HG03095 (cell line): Measurements from ENCODE around the gene AGA.

Experiments
- ATAC-seq: cut with Tn5 transposase; IDR thresholded peaks from one replicate; pipeline ENCODE4 v1.9.1; 2021; ENCODE audit warnings: moderate library complexity; ENCODE audit not compliant: unreplicated experiment

The AGA gene

DNA sequence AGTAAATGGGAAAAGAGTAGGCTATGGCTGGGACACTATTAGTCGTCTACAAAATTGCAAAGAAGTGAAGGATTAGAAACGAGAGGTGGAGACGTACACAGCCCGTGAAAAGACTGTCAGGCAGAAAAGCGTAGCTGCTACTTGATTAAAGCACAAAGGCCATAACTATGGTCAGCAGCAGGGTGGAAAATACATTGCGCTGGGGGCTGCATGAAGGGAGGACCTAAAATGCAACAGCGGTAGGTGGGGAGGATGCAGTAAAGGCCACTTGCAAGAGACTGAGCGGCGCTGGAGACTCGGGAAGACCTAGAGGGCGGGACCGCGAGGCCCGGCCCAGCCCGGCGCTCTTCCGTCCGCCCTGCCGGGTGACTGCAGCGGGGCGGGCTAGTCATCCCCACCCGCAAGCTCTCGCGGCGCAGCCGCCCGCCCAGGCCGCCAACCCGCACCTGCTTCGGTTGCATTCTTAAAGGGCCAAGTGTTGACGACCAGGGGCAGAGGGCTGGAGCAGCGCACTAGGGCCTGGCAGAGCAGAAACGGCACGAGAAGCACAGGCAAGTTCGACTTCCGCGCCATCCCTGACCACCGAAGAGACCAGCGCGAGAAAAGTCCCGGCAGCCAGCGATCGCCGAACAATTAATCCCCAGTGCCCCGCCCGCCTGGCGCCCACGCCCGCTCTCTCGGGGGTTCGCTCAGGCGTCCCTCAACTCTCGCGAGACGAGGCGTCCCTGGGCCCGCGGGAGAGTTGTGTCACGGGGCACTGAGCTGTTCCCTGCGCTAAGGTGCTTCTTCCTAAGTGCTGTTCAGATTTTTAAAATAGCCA, at the start of gene AGA:
AGA (minus strand) TSS at position 635 of the 820 bp plus-strand sequence; CDS start at position 573, 62 bp downstream.
- peak; percentile 93 for ATAC-seq

DNA sequence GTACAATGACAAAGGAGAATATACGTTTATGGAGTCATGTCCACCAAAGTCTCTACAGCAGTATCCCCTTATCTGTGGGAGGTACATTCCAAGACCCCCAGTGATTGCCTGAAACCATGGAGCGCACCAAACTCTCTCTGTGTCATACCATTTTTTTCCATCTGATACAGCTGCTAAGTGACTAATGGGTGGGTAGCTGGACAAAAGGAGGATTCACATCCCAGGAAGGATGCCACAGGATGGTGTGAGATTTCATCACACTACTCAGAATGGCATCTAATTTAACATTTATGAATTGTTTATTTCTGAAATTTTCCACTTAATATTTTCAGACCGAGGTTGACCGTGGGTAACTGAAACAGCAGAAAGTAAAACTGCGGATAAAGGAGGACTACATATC, 49.8 kb upstream of the AGA start:
- ATAC-seq, result no peak

DNA sequence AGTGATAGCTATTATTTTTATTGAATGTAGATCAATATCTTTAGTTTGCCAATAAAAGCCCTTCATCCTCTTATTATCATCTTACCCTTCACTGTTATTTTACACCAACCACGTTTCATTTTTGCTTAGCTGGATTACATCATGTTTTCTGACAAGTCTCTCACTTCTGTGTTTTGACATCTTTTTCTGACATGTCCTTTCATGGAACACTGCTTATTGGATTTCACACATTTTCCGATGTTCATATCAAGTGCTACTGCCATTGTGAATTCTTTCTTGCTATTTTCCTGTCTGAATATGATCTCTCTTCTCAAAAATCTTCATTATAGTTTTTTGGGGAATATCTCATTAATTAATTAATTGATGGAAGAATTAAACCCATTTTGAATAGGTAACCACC, 48.5 kb upstream of the AGA start:
- ATAC-seq, result no peak

DNA sequence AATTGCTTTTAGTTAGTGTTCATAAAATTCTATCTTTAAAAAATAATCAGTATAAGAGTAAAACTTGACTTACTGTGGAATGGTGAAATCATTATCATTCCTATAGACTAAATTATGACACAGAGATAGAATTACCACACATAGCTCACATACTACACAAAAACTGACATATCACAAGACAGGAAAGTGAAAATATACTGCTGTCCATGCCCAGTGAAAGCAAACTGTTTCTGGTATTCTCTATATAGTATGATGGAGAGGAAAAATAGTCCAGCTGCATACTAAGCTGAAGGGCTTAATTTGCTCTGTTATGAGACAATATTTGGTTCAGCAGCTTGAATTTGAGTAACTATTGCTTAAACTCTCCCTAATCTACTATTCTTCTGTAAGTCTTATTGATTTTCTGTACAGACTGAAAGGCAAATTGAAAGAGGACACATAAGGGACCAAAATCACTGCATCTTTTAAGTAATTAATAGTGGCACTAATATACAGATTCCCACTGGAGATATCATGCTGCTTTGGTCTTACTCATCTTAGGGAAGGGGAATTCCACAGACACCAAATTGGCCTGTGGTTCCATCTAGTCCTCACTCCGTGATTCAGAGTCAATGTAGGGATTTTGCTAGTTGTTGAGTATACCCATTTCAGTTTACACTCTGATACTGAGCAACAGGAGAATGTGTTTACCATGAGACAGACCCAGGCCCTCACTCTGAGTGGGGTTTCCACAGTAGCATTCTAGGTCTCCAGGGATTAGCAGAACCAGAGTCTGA, 47.4 kb upstream of the AGA start:
- ATAC-seq, result no peak

DNA sequence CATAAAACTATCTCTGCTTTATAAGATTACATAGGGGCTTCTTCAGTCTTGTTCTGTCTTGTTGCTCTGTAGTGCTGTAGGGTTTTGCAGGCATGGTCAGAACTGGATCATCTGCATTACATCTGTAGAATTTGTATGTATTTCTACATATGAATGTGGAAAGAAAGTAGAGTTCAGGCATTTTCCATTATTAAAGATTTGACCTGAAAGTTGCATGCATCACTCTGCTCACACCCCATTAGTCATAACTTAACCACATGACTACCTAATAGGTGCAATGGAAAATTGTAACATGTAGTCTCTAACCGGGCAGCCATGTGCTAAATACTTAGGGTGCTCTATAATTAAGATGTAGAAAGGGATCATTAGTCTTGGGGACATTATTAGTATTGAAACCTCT, 45.7 kb upstream of the AGA start:
- ATAC-seq, result no peak

DNA sequence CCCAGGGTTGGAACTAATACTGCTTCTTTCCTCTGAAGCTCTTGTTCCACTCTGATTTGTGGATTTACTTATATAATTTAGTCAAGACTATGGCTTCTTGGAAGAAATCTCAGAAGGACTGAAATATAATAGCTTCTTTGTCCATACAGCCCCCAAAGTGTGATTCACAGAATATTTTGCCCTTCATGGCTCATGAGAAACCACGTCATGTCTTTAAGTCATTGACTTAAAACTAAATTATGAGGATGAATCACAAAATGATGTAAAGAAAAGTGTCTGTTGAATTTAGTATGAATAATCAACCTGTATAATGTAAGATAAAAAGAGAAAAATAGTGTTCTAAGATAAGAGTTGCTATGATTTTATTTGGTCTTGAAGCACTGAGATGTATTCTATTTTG, 43.3 kb upstream of the AGA start:
- no peak for ATAC-seq

DNA sequence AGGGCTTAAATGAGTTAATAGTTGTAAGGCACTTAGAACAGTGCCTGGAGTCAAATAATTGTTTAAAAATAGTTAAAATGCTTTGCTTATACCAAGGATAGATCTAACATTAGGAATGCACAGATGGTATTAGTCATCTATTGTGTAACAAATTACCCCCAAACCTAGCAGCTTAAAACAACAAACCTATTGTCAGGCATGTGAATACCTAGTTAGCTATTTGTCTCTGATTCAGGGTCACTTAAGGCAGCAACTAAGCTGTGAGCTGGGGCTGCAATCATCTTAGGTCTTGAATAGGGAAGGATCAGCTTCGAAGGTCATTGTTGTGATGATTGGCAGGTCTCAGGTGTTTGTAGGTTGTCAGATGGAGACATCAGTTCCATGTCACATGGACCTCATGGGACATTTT, 42.4 kb upstream of the AGA start:
- ATAC-seq, result no peak

DNA sequence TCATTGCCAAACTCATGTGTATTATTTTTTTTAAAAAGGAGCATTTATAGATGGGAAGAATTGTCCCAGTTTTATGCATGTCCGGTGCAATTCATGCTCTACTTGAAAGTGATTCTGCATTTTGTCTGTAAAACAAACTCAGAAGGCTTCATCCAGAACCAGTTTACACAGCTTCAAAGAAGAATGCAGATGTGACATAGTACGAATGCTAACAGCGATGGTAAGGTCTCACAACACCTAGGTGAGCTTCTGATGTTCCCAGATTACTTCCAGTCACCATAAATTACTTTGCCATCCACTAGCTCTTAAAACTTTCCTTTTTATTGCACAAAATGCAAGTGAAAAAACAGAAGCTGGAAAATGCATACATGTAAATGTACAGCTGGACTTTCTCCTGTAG, 41.5 kb upstream of the AGA start:
- ATAC-seq, result no peak

DNA sequence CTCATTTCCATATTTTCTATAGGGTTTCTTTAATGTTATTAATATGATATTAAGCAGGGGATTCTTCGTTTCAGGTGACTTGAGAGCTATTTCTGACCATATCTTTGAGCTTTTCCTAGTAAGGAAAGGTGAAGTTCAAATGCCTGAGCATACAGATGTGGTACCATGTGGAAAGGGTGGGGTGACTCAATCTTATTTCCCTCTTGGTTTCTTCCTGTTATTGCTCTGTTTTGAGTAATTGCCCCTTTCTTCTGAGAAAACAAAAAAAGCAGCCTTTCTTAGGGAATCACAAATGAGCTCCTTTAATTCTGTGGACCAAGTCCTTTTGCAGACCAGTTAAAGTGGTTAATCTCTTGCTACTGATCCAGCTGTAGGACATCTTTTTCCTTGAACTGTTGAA, 41.0 kb upstream of the AGA start:
- no peak for ATAC-seq

DNA sequence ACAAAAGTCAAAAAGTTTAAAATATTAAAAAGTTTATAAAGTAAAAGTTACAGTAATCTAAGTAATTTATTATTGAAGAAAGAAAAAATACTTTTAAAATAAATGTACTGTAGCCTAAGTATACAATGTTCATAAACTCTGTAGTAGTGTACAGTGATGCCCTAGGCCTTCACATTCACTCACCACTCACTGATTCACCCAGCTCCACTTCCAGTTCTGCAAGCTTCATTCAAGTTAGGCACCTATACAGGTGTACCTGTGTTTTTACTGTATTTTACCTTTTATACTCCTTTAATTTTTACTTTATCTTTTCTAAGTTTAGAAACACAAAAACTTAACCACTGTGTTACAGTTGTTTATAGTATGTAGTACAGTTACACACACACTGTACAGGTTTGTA, 40.1 kb upstream of the AGA start:
- ATAC-seq, result no peak

DNA sequence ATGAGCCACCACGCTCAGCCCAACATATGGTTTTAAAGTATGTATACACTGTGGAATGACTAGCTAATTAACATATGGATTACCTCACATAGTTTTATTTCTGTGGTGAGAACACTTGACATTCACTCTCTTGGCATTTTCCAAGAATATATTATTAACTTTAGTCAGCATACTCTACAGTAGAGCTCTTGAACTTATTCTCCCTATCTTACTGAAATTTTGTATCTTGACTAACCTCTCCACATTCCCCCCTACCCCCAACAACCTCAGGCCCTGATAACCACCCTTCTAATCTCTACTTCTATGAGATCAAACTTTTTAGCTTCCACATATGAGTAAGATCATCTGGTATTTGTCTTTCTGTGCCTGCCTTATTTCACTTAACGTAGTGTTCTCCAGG, 38.6 kb upstream of the AGA start:
- ATAC-seq, result no peak

DNA sequence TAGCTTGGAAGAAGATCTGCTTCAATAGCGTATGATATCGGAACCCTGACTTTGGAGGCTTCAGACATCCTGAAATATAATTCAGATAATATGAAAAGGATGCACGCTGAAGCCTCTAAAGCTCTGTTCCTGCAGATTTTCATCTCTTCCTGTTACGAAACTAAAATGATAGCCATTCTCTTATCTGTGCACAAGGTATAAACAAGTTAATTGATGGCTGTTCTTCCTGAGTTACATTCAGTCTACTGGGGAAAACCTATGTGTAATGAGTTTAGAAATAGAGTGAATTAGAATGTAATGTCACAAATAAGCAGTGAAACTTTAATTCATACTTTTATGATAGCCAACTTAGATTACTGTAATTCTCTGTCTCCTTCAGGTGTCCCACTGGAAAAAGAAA, 36.8 kb upstream of the AGA start:
- ATAC-seq, result no peak

DNA sequence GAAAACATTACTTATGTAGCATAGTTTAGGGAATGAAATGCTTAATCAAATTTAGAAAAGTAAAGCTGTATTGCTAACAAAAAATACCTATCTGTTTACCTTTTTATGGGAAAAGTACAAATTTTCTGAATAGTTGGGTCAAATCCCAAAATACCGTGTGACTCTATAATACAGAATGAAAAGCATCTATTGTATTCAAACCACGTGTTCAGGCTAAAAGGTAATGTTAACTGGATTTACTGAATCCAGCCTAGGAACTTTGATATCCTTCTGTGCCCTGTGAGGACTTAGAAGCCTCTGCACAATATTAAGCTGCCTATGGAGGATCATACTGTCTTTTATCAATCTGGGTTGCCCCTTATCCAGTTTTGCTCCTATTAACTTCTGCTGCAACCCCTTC, 36.3 kb upstream of the AGA start:
- no peak for ATAC-seq

DNA sequence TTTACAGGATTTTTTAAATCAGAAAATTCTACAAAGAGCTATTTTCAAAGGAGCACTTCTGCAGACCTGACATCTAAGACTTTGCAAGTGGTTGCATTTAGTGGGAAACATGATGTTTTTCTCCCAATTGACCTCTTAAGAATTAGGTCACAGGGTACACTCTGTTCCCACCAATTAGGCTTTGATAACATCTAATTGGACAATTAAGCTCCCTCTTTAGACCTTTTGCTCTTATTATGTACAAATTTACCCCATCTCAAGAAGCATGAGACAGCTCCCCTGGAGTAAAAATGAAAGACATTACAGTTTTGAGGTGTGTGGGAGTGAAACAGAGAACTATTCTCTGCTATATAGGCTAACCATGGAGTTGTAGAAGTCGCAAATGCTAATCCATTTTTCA, 31.8 kb upstream of the AGA start:
- ATAC-seq, result no peak

DNA sequence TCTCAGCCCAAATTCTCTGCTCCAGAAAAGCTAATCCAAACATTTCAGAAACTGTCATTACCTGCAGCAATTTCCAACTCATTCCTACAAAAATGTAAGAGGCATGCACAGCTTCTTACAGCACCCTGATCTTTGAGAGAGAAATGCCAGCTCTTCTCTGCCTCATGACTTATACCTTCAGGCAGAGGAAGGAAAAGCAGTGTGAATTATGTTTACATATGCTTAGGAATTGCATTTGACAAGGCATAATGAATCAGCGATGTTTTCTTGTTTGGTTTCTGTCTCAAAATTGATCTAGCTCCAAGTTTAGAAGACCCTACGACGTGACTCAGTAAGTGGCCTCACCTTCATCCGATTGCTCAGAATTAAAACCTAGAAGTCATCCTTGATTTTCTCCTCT, 21.8 kb upstream of the AGA start:
- no peak for ATAC-seq

DNA sequence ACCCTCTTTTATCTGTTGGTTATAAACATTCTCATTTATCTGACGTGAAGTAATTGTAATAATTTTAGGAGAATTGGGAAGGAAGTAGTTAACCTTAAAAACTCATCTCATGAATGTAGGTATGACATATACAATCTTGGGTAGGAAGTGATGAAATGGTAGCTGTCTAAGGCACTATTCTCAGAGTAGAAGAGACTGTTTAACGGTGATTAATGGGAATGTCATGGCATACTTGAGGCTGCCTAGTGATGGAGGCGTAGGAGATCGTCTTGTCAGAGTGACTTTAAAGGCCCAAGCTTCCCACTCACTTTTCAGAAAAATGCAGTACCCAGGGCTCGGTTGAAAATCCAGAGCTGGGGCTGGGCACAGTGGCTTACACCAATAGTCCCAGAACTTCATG, 19.4 kb upstream of the AGA start:
- no peak for ATAC-seq

DNA sequence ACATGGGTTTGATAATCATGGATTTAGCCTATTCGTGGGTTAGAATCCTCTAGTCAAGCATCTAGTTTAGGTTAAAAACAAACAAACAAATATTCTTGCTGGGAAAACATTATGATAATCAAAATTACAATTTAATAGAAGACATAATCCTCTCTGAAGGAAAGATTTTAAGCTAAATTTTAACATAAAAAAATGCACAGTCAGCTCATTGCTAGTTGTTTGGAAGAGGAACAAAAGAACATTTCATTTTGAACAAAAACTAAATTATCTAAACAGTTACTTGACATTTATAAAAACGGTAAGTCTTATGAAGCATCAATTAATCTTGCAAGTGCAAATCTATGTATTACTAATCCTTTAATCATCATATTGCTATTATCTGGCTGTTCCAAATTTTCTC, 18.2 kb upstream of the AGA start:
- ATAC-seq, result no peak

DNA sequence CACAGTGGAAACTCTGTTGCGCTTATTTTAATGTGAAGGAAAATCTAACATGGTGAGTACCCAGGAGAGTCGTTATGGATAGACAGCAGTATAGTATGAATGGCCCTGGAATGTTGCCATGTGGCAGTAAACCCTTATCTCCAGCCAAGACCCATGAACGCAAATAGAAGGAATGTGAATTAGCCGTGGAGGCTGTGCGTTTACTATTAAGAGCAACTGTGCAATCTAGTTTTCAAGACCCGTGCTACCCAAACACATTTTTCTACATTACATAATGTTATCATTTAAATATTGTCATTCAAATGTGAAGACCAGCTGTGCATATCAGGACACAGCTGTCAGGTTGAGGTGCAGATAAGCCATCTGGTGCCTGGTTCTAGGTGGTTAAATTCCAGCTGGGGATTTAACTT, 13.3 kb upstream of the AGA start:
- ATAC-seq, result no peak

DNA sequence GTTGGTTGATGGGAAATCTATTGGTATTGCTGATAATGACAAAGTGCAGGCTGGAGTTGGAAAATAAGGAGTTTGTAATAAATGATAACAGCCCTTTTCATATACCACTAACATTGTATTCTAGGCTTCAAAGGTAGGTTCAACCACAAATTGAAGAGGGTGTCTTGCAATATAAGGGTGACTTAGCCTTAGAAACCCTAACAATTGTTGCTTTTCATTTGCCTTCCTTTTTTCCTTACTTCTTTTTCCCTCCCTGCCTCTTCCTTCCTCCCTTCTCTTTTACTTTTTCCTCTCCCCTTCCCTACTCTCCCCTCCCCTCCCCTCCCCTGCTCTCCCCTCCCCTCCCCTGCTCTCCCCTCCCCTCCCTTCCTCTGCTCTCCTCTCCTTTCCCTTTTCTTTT, 10.9 kb upstream of the AGA start:
- no peak for ATAC-seq

DNA sequence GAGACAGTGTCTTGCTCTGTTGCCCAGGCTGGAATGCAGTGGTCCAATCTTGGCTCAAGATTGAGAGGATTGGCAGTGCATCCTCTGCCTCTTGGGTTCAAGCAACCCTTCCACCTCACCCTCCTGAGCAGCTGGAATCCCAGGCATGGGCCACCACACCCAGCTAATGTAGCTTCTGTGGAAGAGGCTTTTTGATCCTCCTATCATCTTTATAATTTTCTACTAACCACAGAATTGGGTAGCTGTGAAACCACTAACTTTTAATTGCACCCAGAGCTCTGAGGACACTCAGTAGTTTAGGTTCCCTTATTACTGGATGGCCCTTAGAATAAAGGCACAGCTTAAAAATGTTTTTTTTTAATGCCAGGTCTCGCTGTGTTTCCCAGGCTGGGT, 8.9 kb upstream of the AGA start:
- no peak for ATAC-seq

DNA sequence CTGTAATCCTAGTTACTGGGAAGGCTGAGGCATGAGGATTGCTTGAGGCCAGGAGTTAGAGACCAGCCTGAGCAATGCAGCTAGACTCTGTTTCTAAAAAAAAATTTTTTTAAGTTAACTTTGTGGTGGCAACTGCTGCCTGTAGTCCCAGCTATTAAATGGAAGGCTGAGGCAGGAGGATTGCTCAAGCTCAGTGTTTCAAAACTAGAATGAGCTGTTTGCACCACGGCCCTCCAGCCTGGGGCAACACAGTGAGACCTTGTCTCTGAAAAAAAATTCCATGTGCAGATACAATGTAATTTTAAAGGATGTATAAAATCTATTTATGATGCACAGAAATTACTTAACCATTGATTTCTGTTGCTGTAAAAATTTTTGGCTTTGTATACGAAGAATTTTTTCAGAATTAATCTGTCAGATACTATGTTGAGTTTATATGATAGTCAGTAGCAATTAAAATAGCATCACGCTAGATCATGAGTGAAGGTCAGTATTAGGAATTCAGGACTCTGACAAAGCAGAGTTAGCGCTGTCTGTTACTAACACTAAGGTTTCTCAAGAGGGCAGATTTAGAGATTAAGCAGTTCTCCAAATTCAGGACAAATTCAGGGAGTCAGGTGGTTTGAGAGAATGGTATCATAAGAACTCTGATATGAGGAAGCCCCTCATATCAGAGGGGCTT, 8.3 kb upstream of the AGA start:
- ATAC-seq, result no peak

DNA sequence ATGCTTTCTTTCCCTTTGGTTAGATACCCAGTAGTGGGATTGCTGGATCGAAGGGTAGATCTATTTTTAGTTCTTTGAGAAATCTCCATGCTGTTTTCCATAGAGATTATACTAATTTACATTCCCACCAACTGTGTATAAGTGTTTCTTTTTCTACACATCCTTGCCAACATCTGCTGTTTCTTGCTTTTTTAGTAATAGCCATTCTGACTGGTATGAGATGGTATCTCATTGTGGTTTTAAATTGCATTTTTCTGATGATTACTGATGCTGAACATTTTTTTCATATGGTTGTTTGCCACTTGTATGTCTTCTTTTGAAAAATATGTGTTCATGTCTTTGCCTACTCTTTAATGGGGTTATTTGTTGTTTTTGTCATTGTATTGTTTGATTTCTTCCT, 6.6 kb upstream of the AGA start:
- no peak for ATAC-seq
